Trophoblast cell (in vitro differentiated cells and primary cell): ENCODE results near the gene LRRC27.

Experiments used
- DNase-seq, 2 donors: peaks; one replicate each; pipeline ENCODE4 v3.0.0-alpha.2; 2016
- H2AFZ ChIP-seq: 2 replicates; pipeline ENCODE4 v1.6.1; 2013; ENCODE audit warnings: low read length, moderate library complexity, mild to moderate bottlenecking; ENCODE audit not compliant: insufficient read depth, poor library complexity
- H2AK5ac ChIP-seq: 2 replicates; pipeline ENCODE4 v1.6.1; 2013; ENCODE audit warnings: mild to moderate bottlenecking, low read length
- H2BK120ac ChIP-seq: 2 replicates; pipeline ENCODE4 v1.6.1; 2013; ENCODE audit warnings: low read length, mild to moderate bottlenecking, moderate library complexity; ENCODE audit not compliant: insufficient read depth, poor library complexity
- H2BK12ac ChIP-seq: 2 replicates; pipeline ENCODE4 v1.6.1; 2013; ENCODE audit warnings: mild to moderate bottlenecking, low read length, moderate library complexity
- H2BK5ac ChIP-seq: 2 replicates; pipeline ENCODE4 v1.6.1; 2013; ENCODE audit warnings: low read length, low read depth, moderate library complexity, mild to moderate bottlenecking; ENCODE audit not compliant: poor library complexity
- H3K14ac ChIP-seq: 2 replicates; pipeline ENCODE4 v1.6.1; 2013; ENCODE audit warnings: mild to moderate bottlenecking, low read length
- H3K18ac ChIP-seq: 2 replicates; pipeline ENCODE4 v1.6.1; 2013; ENCODE audit warnings: mild to moderate bottlenecking, low read length
- H3K23ac ChIP-seq: 2 replicates; pipeline ENCODE4 v1.6.1; 2013; ENCODE audit warnings: low read length
- H3K27ac ChIP-seq: 2 replicates; pipeline ENCODE4 v1.5.1; 2013; ENCODE audit warnings: low read depth, mild to moderate bottlenecking, inconsistent platforms, low read length, moderate library complexity
- H3K27me3 ChIP-seq: 2 replicates; pipeline ENCODE4 v1.6.1; 2013; ENCODE audit warnings: inconsistent platforms, mild to moderate bottlenecking, low read length, moderate library complexity; ENCODE audit not compliant: insufficient read depth
- H3K36me3 ChIP-seq, 2 experiments: 1 replicate in 1 of 2; 2 replicates in 1 of 2; pipeline ENCODE4 v1.6.1; 2013; ENCODE audit warnings: low read length in 2 of 2, mild to moderate bottlenecking in 2 of 2, moderate library complexity in 1 of 2; ENCODE audit not compliant: insufficient read depth in 2 of 2, control insufficient read depth in 1 of 2
- H3K4ac ChIP-seq: 2 replicates; pipeline ENCODE4 v1.6.1; 2013; ENCODE audit warnings: low read depth, mild to moderate bottlenecking, low read length, moderate library complexity
- H3K4me1 ChIP-seq, 2 experiments: 1 replicate in 1 of 2; 2 replicates in 1 of 2; pipeline ENCODE4 v1.6.1; 2013; ENCODE audit warnings: low read length in 2 of 2, mild to moderate bottlenecking in 2 of 2, moderate library complexity in 1 of 2; ENCODE audit not compliant: insufficient read depth in 2 of 2, control insufficient read depth in 1 of 2
- H3K4me2 ChIP-seq: 2 replicates; pipeline ENCODE4 v1.6.1; 2013; ENCODE audit warnings: inconsistent platforms, mild to moderate bottlenecking, low read length, moderate library complexity
- H3K4me3 ChIP-seq: 2 replicates; pipeline ENCODE4 v1.5.1; 2013; ENCODE audit warnings: mild to moderate bottlenecking, low read depth, low read length, inconsistent platforms
- H3K79me1 ChIP-seq: one replicate; pipeline ENCODE4 v1.6.1; 2013; ENCODE audit warnings: low read length
- H3K79me2 ChIP-seq: 2 replicates; pipeline ENCODE4 v1.6.1; 2013; ENCODE audit warnings: low read length, mild to moderate bottlenecking; ENCODE audit not compliant: control insufficient read depth, insufficient read depth, poor library complexity
- H3K9ac ChIP-seq: 2 replicates; pipeline ENCODE4 v1.6.1; 2013; ENCODE audit warnings: mild to moderate bottlenecking, low read length
- H3K9me3 ChIP-seq: 2 replicates; pipeline ENCODE4 v1.6.1; 2013; ENCODE audit warnings: low read depth, mild to moderate bottlenecking, control low read depth, inconsistent platforms, low read length; ENCODE audit not compliant: insufficient read depth
- H4K12ac ChIP-seq: 2 replicates; pipeline ENCODE4 v1.6.1; 2013; ENCODE audit warnings: low read depth, mild to moderate bottlenecking, low read length, moderate library complexity
- H4K8ac ChIP-seq: 2 replicates; pipeline ENCODE4 v1.6.1; 2013; ENCODE audit warnings: low read depth, mild to moderate bottlenecking, low read length, moderate library complexity
- H4K91ac ChIP-seq: one replicate; pipeline ENCODE4 v1.6.1; 2013; ENCODE audit warnings: low read depth, mild to moderate bottlenecking, low read length, moderate library complexity
- WGBS: extraction: QIAGEN DNeasy Blood & Tissue Kit; methylation state at CpG from one replicate; pipeline ENCODE4 v1.1.7; 2013; ENCODE audit warnings: missing lambda C conversion rate; ENCODE audit not compliant: insufficient read length, insufficient coverage; ENCODE audit errors: extremely low coverage; 5-methylcytosine and 5-hydroxymethylcytosine counted together

Gene LRRC27

DNA sequence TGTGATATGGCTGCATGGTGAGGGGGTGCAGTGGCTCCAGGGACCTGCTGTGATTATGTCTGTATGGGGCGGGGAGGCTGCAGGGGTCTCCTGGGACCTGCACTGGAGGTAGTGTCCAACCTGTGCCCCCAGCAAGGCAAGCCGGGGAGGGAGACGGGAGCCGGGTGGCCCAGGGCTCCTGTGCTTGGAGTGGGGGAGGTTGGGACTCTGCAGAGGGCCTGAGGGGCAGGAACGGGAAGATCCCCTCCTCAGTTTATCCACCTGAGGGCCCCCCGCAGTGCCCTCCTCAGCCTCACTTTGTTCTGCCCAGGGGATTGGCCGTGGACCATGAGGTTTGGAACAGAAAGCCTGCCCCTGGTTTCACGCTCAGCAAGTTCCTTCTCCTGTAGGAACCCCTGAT is 42.2 kb downstream of the LRRC27 start:
- peaks cover 6% of the 10 kb centered on the region in 2 experiments for H3K4me1 ChIP-seq
- no peak overlapping the region for H2AFZ ChIP-seq
- no CpG with 5 or more reads among the region's 8 CpGs for WGBS
- no peak overlapping the region for H2BK12ac ChIP-seq
- H3K14ac ChIP-seq = no peak overlapping the region
- no peaks in the 10 kb centered on the region for H3K9me3 ChIP-seq
- no peak overlapping the region for H3K23ac ChIP-seq
- no peaks in the 10 kb centered on the region for H3K36me3 ChIP-seq
- H3K18ac ChIP-seq = no peak overlapping the region
- no peak overlapping the region for H2AK5ac ChIP-seq
- H2BK120ac ChIP-seq = no peak overlapping the region
- H2BK5ac ChIP-seq = no peak overlapping the region
- H3K27ac ChIP-seq = no peak overlapping the region
- H4K12ac ChIP-seq = no peak overlapping the region
- no peak overlapping the region for H4K8ac ChIP-seq
- no peaks in the 10 kb centered on the region for H3K79me2 ChIP-seq
- H4K91ac ChIP-seq = no peak overlapping the region
- no peak overlapping the region for H3K4me3 ChIP-seq
- no peaks in the 10 kb centered on the region for H3K27me3 ChIP-seq
- no peak overlapping the region for H3K4ac ChIP-seq
- DNase-seq = no peak
- no peak overlapping the region for H3K4me2 ChIP-seq
- H3K79me1 ChIP-seq = no peaks in the 10 kb centered on the region
- H3K9ac ChIP-seq = no peak overlapping the region

DNA sequence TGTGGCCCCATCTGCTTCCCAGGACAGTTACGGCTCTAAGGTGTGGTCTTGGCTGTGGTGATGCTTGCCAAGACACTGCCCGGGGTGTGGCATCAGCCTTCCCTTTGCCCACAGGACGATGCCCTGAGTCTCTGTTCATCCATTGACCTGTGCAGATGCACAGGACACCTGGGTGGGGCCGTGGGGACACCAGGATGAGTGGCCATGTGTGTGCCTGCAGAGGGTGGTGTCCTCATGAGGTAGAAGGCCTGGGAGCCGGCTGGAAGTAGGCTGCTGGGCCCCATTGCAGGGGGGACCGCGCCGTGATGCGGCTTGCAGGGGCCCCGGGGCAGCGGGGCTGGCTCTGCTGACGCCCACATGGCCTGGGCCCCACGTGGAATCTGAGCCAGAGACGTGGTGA is 42.6 kb downstream of the LRRC27 start:
- Histone ChIP-seq H3K4me3 (no peak overlapping the region), H3K9ac (no peak overlapping the region), H4K8ac (no peak overlapping the region), H2AK5ac (no peak overlapping the region), H3K9me3 (no peaks in the 10 kb centered on the region), H3K79me1 (no peaks in the 10 kb centered on the region), H3K4ac (no peak overlapping the region), H3K4me1 (peaks cover 6% of the 10 kb centered on the region in 2 experiments), H2BK12ac (no peak overlapping the region), H2AFZ (no peak overlapping the region), H4K91ac (no peak overlapping the region), H3K27ac (no peak overlapping the region), H3K18ac (no peak overlapping the region), H4K12ac (no peak overlapping the region), H3K79me2 (no peaks in the 10 kb centered on the region), H3K4me2 (no peak overlapping the region), H3K14ac (no peak overlapping the region), H2BK120ac (no peak overlapping the region), H3K27me3 (no peaks in the 10 kb centered on the region), H2BK5ac (no peak overlapping the region), H3K23ac (no peak overlapping the region), H3K36me3 (no peaks in the 10 kb centered on the region)
- no peak for DNase-seq
- WGBS = no CpG with 5 or more reads among the region's 14 CpGs

- no peak overlapping the region for H2BK120ac ChIP-seq
- no peak overlapping the region for H4K12ac ChIP-seq
- WGBS = no CpG with 5 or more reads among the region's 26 CpGs
Measured at GRCh38 chr10:132375116-132375794, 43.3 kb downstream of the LRRC27 start.

GRCh38 chr10:132375795-132376297 is 43.9 kb downstream of the LRRC27 start:
- H4K91ac ChIP-seq = no peak overlapping the region
- H4K8ac ChIP-seq = no peak overlapping the region
- peak overlapping the region; percentile 26 for H3K14ac ChIP-seq
- H3K4me2 ChIP-seq = no peak overlapping the region
- H3K36me3 ChIP-seq = no peaks in the 10 kb centered on the region
- no peak overlapping the region for H3K4ac ChIP-seq
- no peak overlapping the region for H2AFZ ChIP-seq
- DNase-seq = no peak
- H2BK12ac ChIP-seq = no peak overlapping the region
- no peaks in the 10 kb centered on the region for H3K27me3 ChIP-seq
- H3K18ac ChIP-seq = no peak overlapping the region
- H2BK5ac ChIP-seq = no peak overlapping the region
- no peaks in the 10 kb centered on the region for H3K79me1 ChIP-seq
- no peaks in the 10 kb centered on the region for H3K9me3 ChIP-seq
- no peak overlapping the region for H3K4me3 ChIP-seq
- H3K4me1 ChIP-seq = peaks cover 6% of the 10 kb centered on the region in 2 experiments
- H2BK120ac ChIP-seq = no peak overlapping the region
- H4K12ac ChIP-seq = no peak overlapping the region
- H3K9ac ChIP-seq = no peak overlapping the region
- no peak overlapping the region for H3K27ac ChIP-seq
- WGBS = no CpG with 5 or more reads among the region's 4 CpGs
- H3K23ac ChIP-seq = no peak overlapping the region
- no peaks in the 10 kb centered on the region for H3K79me2 ChIP-seq
- no peak overlapping the region for H2AK5ac ChIP-seq

More at GRCh38 chr10:132375116-132375794, 43.3 kb downstream of the LRRC27 start:
- Histone ChIP-seq H3K9me3 (no peaks in the 10 kb centered on the region), H3K79me1 (no peaks in the 10 kb centered on the region), H3K4me2 (no peak overlapping the region), H3K27ac (no peak overlapping the region), H3K23ac (no peak overlapping the region), H3K9ac (no peak overlapping the region), H3K79me2 (no peaks in the 10 kb centered on the region), H2AFZ (no peak overlapping the region), H3K27me3 (no peaks in the 10 kb centered on the region), H2AK5ac (no peak overlapping the region), H2BK5ac (no peak overlapping the region), H4K91ac (no peak overlapping the region), H3K14ac (peak overlapping the region; percentile 26), H3K4me1 (peaks cover 6% of the 10 kb centered on the region in 2 experiments), H3K18ac (no peak overlapping the region), H3K4ac (no peak overlapping the region), H3K4me3 (no peak overlapping the region), H4K8ac (no peak overlapping the region), H2BK12ac (no peak overlapping the region), H3K36me3 (no peaks in the 10 kb centered on the region)
- peak in 1 of 2 donors; percentile 19 for DNase-seq
